Hepatocyte (in vitro differentiated cells): ENCODE data around the gene GPR15.

ENCODE experiments used
- CTCF ChIP-seq: fragments of 200-600 bp; sonication (generic); IDR thresholded peaks from 2 replicates; pipeline ENCODE4 v1.5.1; 2016; ENCODE audit warnings: antibody characterized with exemption, mild to moderate bottlenecking; ENCODE audit not compliant: poor library complexity
- EZH2 ChIP-seq: fragments of 200-600 bp; sonication (generic); IDR thresholded peaks from 2 replicates; pipeline ENCODE4 v1.6.1; 2016; ENCODE audit warnings: antibody characterized with exemption, mild to moderate bottlenecking, borderline replicate concordance

- no peak for TF ChIP-seq CTCF
- no peak for TF ChIP-seq EZH2
Measured at GRCh38 chr3:98550833-98551232, 19.1 kb downstream of the GPR15 start.
